Ectodermal cell (in vitro differentiated cells): ENCODE results near the gene IFNAR1.

Source experiments
- H3K27ac ChIP-seq: 2 replicates; pipeline ENCODE4 v1.7.0; 2013; ENCODE audit warnings: mild to moderate bottlenecking, low read depth, low read length; ENCODE audit not compliant: insufficient read depth, poor library complexity, severe bottlenecking
- H3K27me3 ChIP-seq: 2 replicates; pipeline ENCODE4 v1.7.0; 2013; ENCODE audit warnings: mild to moderate bottlenecking, low read length; ENCODE audit not compliant: insufficient read depth, control insufficient read depth, poor library complexity, severe bottlenecking
- H3K36me3 ChIP-seq: one replicate; pipeline ENCODE4 v1.7.0; 2013; ENCODE audit warnings: low read length; ENCODE audit not compliant: control insufficient read depth, insufficient read depth
- H3K4me1 ChIP-seq: one replicate; pipeline ENCODE4 v1.7.0; 2013; ENCODE audit warnings: low read length; ENCODE audit not compliant: control insufficient read depth, insufficient read depth
- H3K4me3 ChIP-seq: 2 replicates; pipeline ENCODE4 v1.7.0; 2013; ENCODE audit warnings: low read depth, low read length, control low read depth; ENCODE audit not compliant: insufficient read depth
- H3K9me3 ChIP-seq: 2 replicates; pipeline ENCODE4 v1.7.0; 2013; ENCODE audit warnings: mild to moderate bottlenecking, low read length, moderate library complexity; ENCODE audit not compliant: control insufficient read depth
- WGBS, 2 experiments: methylation state at CpG; one replicate each; pipeline ENCODE4 v1.1.7; 2013; ENCODE audit warnings: missing lambda C conversion rate in 2 of 2; 5-methylcytosine and 5-hydroxymethylcytosine counted together

Gene IFNAR1

GRCh38 chr21:33383056-33383888 is 58.5 kb downstream of the IFNAR1 start:
- Histone ChIP-seq H3K4me3 (no peak overlapping the region), H3K27me3 (no peaks in the 10 kb centered on the region), H3K9me3 (no peaks in the 10 kb centered on the region), H3K4me1 (no peaks in the 10 kb centered on the region), H3K27ac (no peak overlapping the region), H3K36me3 (no peaks in the 10 kb centered on the region)
- 79 to 82% methylated on average over 20 of the region's 20 CpGs for WGBS, 2 experiments

- H3K4me1 ChIP-seq, result no peaks in the 10 kb centered on the region
- H3K36me3 ChIP-seq, result no peaks in the 10 kb centered on the region
- H3K27me3 ChIP-seq, result no peaks in the 10 kb centered on the region
- H3K4me3 ChIP-seq, result no peak overlapping the region
- no peak overlapping the region for H3K27ac ChIP-seq
- 93 to 95% methylated on average over 14 to 17 of the region's 17 CpGs for WGBS, 2 experiments
- no peaks in the 10 kb centered on the region for H3K9me3 ChIP-seq
Measured at GRCh38 chr21:33384841-33385331, 60.1 kb downstream of the IFNAR1 start.

DNA sequence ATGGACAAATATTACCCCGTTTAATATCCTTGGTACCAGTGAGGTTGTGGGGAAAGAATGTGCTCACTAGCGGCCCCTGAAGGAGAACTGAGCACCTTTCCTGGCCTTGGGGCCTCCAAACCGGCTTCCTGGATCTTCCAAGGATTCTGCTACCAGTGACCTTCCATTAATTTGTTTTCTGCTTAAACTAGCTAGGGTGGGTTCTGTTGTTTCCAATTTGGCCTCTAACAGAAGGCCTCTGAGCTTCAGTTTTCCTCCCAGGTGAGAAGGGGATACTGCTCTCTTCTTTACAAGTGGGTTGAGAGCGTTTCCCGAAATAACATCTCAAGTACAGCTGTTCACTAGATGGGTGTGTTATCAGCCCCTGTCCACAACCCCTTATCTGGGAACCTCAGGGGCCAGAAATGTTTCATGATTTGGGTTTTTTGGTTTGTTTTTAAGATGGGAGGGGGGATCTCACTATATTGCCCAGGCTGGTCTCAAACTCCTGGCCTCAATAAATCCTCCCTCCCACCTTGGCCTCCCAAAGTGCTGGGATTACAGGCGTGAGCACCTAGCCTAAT is 61.5 kb downstream of the IFNAR1 start:
- H3K27me3 ChIP-seq, result no peaks in the 10 kb centered on the region
- WGBS, 2 experiments, result 79 to 84% methylated on average over 6 of the region's 6 CpGs

DNA sequence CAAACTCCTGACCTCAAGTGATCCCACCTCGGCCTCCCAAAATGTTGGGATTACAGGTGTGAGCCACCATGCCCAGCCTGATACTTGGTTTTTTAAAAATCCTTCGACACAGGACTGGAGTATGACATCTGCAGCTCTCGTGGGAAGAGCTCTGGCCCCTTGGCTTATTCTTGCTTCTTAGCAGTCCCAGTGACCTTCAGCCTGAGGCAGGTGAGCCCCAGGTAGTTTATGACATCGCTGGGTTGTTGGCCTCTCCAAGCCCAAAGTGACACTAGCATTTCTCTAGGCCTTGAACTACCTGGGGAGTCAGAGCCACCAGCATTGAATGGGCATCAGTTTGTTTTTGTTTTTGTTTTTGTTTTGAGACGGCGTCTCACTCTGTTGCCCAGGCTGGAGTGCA is 62.5 kb downstream of the IFNAR1 start:
- no peak overlapping the region for H3K27ac ChIP-seq
- no peaks in the 10 kb centered on the region for H3K9me3 ChIP-seq
- no peaks in the 10 kb centered on the region for H3K27me3 ChIP-seq
- 95 to 96% methylated on average over 6 of the region's 6 CpGs for WGBS, 2 experiments
- H3K4me3 ChIP-seq, result no peak overlapping the region
- H3K4me1 ChIP-seq, result no peaks in the 10 kb centered on the region
- H3K36me3 ChIP-seq, result no peaks in the 10 kb centered on the region

More for the DNA sequence above, 61.5 kb downstream of the IFNAR1 start:
- no peak overlapping the region for H3K4me3 ChIP-seq
- H3K27ac ChIP-seq, result no peak overlapping the region
- H3K36me3 ChIP-seq, result no peaks in the 10 kb centered on the region
- no peaks in the 10 kb centered on the region for H3K9me3 ChIP-seq
- no peaks in the 10 kb centered on the region for H3K4me1 ChIP-seq

DNA sequence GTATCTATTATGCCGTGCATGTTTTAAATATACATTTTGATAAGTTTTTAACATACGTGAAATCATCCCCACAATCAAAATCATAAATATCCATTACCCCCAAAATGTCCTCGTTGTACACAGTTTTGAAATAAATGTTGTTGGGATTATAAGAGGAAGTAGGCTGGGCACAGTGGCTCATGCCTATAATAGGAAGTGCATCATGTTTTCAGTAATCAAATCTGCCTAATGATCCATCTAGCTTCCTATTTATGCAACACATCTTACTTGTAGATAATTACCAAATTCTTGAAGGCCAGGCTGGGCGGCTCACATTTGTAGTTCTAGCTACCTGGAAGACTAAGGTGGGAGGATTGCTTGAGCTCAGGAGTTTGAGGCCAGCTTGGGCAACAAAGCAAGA is 63.4 kb downstream of the IFNAR1 start:
- Histone ChIP-seq H3K36me3 (no peaks in the 10 kb centered on the region), H3K27ac (no peak overlapping the region), H3K4me3 (no peak overlapping the region), H3K4me1 (no peaks in the 10 kb centered on the region), H3K9me3 (no peaks in the 10 kb centered on the region), H3K27me3 (no peaks in the 10 kb centered on the region)
- WGBS, 2 experiments, result 93 to 100% methylated on average over 1 to 2 of the region's 4 CpGs

- WGBS, 2 experiments, result 93 to 95% methylated on average over 5 of the region's 5 CpGs
- Histone ChIP-seq H3K27ac (no peak overlapping the region), H3K4me1 (no peaks in the 10 kb centered on the region), H3K9me3 (no peaks in the 10 kb centered on the region), H3K4me3 (no peak overlapping the region), H3K27me3 (no peaks in the 10 kb centered on the region), H3K36me3 (no peaks in the 10 kb centered on the region)
Measured at GRCh38 chr21:33390479-33390878, 65.7 kb downstream of the IFNAR1 start.

DNA sequence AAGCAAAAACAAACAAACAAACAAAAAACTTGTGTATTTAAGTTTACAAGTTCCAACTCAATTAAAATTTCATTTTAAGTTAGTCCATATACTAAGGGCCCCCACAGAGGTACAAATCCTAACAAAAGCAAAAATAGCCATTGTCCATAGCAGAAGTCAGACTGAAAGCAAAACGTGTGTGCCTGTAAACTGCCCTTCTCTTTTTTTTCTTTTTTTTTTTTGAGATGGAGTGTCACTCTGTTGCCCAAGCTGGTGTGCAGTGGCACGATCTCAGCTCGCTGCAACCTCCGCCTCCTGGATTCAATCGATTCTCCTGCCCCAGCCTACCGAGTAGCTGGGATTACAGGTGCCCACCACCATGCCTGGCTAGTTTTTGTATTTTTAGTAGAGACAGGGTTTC is 66.9 kb downstream of the IFNAR1 start:
- Histone ChIP-seq H3K4me1 (peaks cover 5% of the 10 kb centered on the region), H3K36me3 (no peaks in the 10 kb centered on the region), H3K27me3 (no peaks in the 10 kb centered on the region), H3K27ac (no peak overlapping the region), H3K9me3 (no peaks in the 10 kb centered on the region), H3K4me3 (no peak overlapping the region)
- 87 to 90% methylated on average over 6 of the region's 6 CpGs for WGBS, 2 experiments

DNA sequence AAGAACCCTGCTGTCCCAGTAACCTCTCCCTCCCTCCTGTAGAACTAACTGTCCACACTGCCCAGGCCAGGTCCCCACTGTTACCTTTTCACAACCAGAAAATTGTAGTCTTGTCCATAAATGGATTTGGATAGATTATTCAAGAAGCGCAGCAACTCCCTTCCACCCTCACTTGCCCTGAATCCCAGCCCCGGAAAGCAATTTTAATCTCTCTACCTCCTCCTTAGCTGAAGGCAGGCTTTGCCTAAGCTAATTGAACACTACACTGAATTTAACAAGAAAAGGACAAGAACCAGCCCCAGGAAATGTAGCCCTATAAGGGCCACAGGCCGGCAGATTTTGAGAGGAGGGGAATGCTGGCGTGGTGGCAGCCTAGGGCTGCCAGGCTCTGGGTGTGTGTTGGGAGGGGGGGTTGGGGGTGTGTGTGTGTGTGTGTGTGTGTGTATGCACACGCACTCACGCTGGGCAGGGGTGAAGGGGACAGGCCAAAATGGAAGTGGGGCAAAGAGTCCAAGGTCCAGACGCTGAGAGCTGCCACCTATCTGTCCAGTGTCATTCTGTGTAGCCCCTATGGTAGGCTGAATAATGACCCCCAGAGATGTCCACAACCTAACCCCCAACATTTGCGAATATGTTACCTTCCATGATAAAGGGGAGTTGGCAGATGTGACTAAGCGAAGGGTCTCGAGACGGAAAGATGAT is 67.7 kb downstream of the IFNAR1 start:
- Histone ChIP-seq H3K27me3 (no peaks in the 10 kb centered on the region), H3K9me3 (no peaks in the 10 kb centered on the region), H3K4me1 (peaks cover 5% of the 10 kb centered on the region), H3K4me3 (no peak overlapping the region), H3K36me3 (no peaks in the 10 kb centered on the region), H3K27ac (peak overlapping the region; percentile 55)
- 82 to 86% methylated on average over 11 of the region's 11 CpGs for WGBS, 2 experiments

- Histone ChIP-seq H3K27ac (no peak overlapping the region), H3K9me3 (no peaks in the 10 kb centered on the region), H3K27me3 (no peaks in the 10 kb centered on the region), H3K4me3 (no peak overlapping the region), H3K4me1 (peaks cover 5% of the 10 kb centered on the region), H3K36me3 (no peaks in the 10 kb centered on the region)
- 78 to 80% methylated on average over 5 of the region's 5 CpGs for WGBS, 2 experiments
Measured at GRCh38 chr21:33393348-33393747, 68.6 kb downstream of the IFNAR1 start.

- no peaks in the 10 kb centered on the region for H3K27me3 ChIP-seq
- no peak overlapping the region for H3K4me3 ChIP-seq
- no peaks in the 10 kb centered on the region for H3K9me3 ChIP-seq
- peaks cover 5% of the 10 kb centered on the region for H3K4me1 ChIP-seq
- 96 to 97% methylated on average over 7 to 8 of the region's 8 CpGs for WGBS, 2 experiments
- H3K36me3 ChIP-seq, result no peaks in the 10 kb centered on the region
- no peak overlapping the region for H3K27ac ChIP-seq
Measured at GRCh38 chr21:33394260-33394659, 69.5 kb downstream of the IFNAR1 start.
